Hepatic stellate cell (primary cell): ENCODE data around the gene IMPACT.

Experiments
- DNase-seq: peaks from one replicate; pipeline ENCODE4 v3.0.0; 2011; ENCODE audit warnings: low spot score

The IMPACT gene, protein sequence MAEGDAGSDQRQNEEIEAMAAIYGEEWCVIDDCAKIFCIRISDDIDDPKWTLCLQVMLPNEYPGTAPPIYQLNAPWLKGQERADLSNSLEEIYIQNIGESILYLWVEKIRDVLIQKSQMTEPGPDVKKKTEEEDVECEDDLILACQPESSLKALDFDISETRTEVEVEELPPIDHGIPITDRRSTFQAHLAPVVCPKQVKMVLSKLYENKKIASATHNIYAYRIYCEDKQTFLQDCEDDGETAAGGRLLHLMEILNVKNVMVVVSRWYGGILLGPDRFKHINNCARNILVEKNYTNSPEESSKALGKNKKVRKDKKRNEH

DNA sequence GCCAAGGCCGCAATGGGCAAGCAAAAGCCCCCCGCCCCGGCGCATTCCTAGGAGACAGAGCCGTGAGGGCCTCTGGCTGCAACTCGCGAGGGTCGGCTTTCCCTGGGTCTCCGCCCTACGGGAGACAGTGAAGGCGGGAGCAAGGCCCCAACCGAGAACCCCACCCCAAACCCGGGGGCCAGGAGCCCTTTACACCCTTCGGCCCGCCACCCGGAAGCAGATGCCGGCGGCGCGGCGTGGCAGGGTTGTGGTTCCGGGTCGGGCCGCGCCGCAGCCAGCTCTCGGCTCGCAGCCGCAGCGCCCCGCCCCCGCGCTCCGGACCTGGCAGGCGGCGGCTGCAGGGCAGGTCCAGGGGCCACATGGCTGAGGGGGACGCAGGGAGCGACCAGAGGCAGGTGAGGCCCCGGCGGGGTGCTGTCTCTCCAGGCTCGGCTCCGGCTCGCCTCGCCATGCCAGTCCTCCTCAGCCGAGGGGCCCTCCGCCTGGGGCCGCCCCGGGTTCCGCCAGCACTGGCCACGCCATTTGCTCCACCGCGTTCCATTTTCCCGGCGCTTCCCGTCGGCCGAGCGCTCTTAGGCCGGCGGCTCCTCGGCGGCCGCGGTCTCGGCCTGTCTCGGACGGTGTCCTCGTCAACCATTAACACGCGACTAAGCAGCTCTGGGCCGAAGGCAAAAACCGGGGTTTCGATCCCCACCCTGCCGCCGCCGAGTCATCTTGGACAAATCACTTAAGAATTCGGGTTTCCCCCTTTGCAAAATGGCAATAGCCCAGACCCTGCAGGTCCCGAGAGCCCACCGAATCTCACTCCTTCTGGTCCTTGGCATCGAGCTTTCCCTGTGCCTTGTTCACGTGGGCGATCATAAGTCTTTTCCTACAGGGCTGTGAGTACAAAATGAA is at the start of gene IMPACT:
IMPACT (plus strand) TSS at position 273 of the 897 bp plus-strand sequence; CDS start at position 360, 87 bp downstream.
- DNase-seq, result peak; percentile 79

DNA sequence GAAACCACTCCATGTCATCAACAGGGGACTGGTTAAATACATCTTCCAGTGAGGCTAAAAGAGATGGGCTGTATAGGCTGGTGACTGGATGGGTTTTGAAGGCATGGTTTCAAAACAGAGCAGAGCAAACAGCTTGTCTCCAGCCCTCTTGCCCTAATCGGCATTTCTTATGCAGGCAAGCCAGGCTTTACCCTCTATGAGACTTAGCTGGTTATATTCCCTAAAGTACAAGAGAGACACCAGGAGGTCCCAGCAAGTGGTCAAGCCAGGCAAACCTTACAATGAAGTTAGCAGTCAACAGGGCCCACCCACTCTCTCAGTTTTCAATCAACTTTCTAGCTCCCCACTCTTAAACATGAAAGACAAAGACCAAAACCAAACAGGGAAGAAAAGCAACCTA is 47.9 kb upstream of the IMPACT start:
- no peak for DNase-seq

DNA sequence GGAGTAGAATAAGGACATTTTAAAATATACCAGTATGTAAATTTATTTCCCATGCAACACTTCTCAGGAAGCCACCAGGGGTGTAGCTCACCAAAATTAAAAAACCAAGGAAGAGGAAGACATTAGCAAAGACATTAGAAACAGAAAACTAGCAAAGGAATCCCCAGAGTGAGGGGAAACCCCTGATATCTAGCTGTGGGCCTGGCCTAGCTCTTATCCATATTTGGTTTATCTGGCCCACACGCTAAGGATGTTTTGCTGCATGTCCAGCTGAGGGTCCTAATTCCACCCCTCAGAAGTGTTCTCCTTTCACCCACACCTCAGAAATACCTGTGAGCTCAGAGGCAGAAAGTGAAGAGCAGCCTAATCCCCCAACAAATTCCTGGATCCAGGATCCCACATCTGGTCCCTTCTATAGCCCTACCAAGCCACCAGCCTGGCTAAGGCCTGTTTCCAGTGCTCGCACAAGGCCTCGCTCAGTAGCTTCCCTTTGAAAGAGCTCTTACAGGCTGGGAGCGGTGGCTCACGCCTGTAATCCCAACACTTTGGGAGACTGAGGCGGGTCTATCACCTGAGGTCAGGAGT is 46.2 kb upstream of the IMPACT start:
- DNase-seq, result no peak

DNA sequence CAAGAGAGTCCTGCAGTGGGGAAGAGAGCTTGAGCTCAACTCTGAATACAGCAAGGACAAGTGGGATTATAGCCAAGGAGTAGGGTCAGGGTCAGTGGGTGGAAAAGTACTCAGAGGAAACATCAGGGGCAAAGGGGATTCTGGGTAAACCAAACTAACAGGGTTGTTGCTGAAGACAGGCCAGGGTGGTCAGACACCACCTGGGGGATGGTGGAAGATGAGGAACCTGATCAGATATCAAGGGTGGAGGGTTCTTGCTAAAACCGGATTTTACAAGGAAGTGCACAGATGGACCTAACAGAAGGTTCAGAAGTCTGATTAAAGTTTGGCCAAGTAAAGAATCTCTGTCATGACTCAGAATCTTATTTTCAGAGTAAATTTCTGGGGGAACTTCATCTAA is 45.3 kb upstream of the IMPACT start:
- no peak for DNase-seq

DNA sequence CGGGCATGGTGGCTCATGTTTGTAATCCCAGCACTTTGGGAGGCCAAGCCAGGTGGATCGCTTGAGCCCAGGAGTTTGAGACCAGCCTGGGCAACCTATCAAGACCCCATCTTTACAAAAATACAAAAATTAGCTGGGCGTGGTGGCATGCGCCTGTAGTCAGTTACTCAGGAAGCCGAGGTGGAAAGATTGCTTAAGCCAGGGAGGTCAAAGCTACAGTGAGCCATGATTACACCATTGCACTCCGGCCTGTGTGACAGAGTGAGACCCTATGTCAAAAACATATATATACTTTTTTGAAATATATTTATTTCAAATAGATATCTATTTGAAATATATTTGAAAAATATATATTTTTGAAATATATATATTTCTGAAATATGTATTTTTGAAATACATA is 39.8 kb upstream of the IMPACT start:
- no peak for DNase-seq

DNA sequence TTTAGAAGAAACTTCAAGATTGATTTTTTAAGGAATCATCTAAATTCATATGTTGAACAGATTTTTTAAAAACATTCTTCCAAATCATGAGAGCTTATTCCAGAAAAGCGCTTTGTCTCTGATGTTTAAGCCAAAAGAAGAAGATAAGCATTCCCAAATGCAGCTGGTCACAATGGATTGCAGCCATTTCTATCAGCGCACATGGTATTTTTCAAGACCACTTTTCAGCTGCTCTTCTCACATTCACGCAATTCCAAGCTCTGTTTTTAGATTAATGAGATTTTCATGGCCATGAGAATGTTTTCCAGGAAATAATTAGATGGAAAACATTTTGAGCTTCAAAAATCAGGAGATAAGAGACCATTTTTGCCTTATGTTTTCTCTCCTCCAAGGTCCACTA is 37.5 kb upstream of the IMPACT start:
- DNase-seq, result no peak

DNA sequence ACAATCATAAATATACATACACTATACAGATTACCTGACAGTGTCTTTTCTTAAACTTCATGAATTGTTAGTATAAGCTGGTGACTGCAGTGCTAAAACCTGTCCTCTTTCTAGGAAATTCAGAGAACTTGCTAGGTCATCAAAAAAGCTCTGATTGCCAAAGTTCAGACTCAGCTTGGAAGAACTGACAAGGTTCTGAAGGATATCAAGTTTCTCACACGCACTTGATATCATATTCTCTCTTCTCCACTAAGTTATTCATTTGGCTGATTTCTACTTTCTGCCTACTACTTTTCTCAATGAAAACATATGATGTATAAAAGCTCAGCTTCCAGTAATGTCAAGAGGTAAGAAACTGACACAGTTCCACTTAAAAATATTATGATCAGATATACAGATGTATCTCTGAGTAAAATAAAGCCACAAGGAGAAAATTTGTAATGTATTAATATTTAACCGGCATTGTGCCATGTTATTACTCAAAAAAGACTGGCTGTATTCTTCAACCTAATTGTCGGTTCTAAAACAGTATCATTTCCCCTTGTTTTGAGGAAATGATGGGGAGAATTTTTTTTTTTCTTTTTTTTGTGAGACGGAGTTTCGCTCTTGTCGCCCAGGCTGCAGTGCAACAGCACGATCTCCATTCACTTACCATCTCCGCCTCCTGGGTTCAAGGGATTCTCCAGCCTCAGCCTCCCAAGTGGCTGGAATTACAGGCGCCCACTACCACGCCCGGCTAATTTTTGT is 31.2 kb upstream of the IMPACT start:
- no peak for DNase-seq

DNA sequence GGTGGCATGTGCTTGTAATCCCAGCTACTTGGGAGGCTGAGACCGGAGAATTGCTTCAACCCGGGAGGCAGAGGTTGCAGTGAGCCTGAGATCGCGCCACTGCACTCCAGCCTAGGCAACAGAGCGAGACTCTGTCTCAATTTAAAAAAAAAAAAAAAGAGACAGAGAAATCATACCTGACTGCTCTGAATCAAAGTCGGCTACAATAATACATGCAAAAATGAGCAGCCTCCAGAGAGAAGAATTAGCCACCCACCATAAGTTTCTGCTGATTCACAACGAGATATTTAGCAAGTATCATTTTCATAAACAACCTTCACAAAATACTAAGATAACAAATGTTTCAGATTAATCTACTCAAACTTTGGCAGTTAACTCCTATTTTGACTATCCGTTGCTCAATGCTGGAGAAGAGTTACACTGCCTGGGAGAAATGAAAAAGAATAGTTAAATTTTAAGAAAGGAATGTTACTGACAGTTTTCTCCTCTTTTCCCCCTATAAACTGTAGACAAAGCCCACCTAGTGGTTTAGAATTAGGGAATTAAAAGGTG is 30.3 kb upstream of the IMPACT start:
- DNase-seq, result no peak

DNA sequence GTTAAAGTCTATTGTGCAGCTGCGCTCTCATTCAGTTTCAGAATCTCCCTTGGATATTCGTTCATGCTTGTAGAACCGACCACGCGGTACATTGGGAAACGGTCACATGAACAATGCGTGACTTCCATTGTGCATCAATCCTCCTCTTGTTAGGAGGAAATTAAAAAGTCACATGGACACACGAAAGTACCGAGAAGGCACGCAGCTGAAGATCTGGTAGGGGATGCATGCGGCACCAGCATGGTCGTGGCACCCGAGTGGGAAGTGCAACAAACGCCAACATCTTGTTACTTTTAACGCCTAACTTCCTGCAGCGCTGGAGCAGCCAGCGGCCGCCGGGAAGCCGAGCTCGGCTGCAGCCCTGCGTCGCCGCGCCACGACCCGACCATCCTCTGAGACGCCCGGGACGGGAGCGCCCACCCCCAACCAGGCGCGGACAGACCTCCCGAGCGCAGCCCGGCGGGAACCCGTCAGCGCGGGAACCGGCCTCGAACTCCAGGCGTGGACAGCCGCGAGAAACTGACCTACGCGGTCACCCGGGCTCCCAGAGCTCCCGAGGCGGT is 29.3 kb upstream of the IMPACT start:
- DNase-seq, result peak; percentile 54

DNA sequence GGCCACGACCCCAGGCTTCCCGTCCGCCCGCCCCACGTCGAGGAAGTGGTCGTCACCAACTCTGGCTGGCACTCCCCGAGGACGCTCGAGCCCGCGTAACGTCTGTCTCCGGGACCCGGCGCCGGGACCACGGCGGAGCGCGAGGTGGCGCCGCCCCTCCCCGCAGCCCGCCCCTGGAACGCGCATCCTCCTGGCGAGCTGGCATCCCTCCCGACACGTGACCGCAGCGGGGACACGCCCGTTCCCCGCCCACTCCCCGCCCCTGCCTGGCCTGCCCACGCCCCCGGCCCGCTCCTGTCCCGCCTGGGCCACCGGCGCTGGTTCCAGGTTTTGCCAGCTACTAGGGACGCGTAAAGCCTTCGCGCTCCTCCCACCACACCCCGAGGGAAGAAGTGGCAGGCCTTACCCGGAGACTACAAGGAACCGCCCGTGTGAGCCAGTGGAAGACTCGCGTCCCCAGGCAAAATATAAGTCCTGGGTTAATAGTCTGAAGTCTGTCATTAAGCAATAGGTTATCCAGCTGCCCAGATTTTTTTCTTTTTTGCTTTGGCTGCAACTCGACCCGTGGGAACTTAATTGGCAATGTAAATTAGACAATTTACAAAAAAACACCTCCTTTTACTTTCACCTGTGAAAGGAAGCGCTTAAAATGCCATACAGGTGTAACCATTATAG is 28.6 kb upstream of the IMPACT start, which contains the start of gene OSBPL1A:
OSBPL1A (minus strand) TSS at position 131 of the 675 bp plus-strand sequence. CDS start 20,291 bp downstream, outside the sequence.
- peak; percentile 88 for DNase-seq

DNA sequence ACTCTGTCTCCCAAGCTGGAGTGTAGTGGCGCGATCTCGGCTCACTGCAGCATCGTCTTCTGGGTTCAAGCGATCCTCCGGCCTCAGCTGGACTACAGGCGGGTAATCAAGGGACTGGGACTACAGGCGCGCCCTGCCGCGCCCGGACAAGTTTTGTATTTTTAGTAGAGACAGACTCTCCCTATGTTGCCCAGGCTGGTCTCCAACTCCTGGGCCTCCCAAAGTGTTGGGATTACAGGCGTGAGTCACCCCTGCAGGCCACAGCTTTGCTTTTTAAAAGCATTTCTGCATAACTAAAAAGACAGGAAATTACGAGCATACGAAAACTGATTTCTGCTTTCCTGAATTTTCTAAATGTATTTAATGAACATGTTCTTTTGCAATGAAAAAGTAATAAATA is 27.9 kb upstream of the IMPACT start:
- no peak for DNase-seq

DNA sequence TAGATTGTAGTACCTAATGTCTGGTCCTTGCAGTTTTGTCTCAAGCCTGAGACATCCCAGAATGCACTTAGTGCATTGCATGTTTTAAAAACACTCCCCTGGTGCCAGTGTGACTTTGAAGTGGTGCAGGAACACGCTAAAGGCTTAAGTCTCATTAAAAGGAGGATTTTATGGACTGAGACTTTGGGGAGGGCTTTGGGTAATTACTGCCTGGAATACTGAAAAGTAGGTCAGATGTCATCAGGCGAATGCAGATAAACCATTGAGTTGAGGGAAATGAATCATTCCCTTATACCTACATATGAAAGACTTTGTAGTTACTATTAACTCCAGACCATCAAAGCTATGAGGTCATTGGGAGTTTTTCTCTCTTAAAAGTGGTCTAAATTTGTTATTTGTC is 25.9 kb upstream of the IMPACT start:
- DNase-seq, result no peak

DNA sequence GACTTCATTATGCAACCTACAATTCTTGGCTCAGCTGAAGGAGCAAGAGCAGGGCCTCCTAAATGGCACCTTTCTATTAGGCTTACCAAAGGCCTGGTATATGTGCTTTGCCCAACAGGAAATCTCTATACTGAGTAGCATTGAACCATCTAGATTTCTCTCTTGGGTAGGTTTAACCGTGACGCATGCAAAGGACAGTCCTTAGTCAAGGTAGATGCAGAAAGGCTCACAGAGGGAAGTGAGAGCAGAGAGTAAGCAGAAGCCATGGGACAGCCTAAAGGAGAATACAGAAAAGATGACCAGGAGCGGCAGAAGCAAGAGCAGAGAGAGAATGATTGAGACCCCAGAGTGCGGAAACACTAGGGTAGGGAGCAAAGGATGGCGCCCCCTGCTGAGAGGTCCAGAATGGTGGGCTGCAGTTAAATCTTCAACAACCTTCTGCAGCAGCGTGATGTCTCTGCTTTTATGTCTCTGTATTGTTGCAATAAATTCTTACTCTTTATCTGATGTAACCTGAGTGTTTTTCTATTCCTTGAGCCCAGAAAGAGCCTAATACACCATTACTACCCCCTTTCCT is 24.2 kb upstream of the IMPACT start:
- DNase-seq, result no peak

DNA sequence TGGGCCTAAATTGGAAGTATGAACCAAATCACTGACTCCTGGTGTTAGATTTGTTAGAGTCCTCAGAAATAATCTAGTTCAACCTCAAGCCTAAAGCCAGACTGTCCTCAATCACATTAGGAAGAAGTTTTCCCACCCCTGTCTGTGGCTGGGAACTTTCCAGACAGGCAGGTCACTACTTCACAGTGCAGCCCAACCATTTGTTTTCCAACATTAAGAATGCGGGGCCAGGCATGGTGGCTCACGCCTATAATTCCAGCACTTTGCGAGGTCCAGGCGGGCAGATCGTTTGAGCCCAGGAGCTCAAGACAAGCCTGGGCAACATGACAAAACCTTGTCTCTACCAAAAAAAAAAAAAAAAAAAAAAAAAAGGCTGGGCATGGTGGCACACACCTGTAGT is 23.4 kb upstream of the IMPACT start:
- no peak for DNase-seq

DNA sequence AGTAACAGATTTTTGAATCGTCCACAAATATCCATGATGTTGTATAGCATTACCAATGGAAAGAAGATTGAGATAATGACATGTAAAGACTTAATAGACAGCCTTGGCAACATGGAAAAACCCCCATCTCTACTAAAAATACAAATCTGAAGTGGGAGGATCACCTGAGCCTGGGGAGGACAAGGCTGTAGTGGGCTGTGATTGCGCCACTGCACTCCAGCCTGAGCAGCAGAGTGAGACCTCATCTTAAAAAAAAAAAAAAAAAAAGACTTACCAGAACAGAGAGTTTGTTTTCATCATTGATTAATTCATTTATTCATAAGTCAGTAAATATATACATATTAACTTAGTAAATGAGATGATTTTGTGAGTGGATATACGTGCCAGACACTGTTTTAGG is 21.9 kb upstream of the IMPACT start:
- DNase-seq, result no peak

DNA sequence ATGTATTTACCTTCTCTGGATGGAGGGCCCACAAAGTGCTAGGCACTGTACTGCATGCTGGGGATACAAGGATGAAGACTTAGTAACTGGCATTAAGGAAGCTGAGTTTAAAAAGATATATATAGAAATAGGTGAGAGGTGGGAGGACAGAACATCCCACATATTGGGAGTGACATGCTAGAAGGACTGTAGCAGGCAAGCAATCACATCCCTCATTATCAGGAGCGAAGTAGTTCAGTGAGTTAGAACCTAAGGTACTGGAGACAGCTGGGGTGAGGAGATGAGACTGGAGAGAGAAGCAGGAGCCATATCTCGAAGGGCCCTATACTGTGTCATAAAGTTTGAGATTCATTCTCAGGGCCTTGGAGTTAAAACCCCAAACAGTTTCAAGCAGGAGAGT is 18.0 kb upstream of the IMPACT start:
- DNase-seq, result no peak

DNA sequence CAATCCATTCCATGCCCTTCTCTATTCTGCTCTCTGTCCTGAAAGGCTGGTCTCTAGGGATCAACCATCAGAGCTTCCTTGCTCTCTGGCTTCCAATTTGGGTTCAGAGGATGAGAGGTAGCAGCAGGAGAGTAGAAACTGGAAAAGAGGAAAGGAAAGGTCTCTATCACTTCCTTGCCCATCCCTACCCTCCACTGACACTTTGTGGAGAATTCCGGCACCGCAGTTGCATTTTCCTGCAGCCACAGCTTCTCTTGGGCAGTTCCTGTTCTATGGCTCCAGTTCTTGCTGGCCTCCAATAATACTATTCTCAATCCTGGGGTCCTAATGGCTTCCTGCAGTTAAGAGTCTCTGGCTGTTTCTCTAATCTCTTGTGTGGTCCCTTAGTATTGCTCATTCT is 13.3 kb upstream of the IMPACT start:
- DNase-seq, result peak; percentile 12

DNA sequence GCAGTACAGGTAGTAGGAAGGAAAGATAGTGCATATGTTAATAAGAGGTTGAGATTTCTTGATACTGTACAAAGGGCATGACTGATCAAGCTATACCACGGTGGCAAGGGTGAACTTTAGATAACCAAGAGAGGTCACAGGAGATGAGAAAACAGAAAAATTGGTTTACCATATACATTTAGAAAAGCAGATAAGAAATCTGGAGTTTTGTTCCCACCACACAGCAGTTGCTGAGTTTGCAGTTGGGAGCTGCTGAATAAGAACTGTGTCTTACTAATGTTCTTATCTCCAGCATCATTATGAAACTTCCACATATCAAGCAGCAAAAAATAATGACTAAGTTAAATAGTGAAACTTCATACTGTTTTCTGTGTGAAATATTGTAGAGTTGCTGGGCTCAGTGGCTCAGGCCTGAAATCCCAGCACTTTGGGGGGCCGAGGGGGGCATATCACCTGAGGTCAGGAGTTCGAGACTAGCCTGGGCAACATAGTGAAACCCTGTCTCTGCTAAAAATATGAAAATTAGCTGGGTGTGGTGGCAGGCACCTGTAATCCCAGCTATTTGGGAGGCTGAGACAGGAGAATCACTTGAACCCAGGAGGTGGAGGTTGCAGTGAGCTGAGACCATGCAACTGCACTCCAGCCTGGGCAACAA is 12.0 kb upstream of the IMPACT start:
- DNase-seq, result no peak

DNA sequence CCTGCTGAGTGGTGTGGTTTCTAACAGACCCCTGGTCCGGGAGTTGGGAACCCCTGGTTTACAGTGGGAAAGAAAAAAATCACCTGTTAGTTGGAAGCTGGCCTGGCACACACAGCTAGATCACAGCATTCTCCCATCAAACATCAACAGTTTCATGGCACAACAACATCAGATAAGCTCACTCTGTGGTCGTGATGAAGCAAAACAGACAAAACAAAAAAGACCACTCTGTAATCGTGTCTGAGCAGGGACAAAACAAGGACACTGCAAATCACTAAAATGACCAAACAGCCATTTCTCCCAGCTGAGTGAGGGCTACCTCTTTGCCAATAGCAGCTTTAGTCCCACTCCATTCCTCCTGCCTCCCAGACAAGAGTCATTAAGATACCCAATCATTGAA is 9.0 kb upstream of the IMPACT start:
- DNase-seq, result no peak

DNA sequence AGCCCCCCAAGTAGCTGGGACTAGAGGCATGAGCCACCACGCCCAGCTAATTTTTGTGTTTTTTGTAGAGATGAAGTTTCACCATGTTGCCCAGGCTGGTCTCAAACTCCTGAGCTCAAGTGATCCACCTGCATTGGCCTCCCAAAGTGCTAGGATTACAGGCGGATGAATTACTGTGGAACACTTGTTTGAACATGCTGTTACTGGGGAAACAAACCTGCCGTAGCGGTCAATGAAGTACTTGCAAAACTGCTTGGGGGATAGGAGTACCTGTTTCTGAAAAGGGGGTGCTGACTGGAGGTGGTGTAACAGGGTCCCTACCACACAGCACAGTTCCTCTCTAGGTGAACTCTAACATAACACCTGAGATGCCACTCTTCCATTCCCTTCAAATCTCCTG is 5.9 kb upstream of the IMPACT start:
- no peak for DNase-seq
